GM19438 (cell line): Measurements from ENCODE around the gene AFMID.
"Not testable (repeated sequence)": the region's sequence is repeated elsewhere in the genome, so short reads cannot be mapped to it uniquely, and the experiment has no call there.

ENCODE experiments used
- ATAC-seq: cut with Tn5 transposase; IDR thresholded peaks from one replicate; pipeline ENCODE4 v1.9.1; 2021; ENCODE audit warnings: low read depth; ENCODE audit not compliant: unreplicated experiment

The AFMID gene

DNA sequence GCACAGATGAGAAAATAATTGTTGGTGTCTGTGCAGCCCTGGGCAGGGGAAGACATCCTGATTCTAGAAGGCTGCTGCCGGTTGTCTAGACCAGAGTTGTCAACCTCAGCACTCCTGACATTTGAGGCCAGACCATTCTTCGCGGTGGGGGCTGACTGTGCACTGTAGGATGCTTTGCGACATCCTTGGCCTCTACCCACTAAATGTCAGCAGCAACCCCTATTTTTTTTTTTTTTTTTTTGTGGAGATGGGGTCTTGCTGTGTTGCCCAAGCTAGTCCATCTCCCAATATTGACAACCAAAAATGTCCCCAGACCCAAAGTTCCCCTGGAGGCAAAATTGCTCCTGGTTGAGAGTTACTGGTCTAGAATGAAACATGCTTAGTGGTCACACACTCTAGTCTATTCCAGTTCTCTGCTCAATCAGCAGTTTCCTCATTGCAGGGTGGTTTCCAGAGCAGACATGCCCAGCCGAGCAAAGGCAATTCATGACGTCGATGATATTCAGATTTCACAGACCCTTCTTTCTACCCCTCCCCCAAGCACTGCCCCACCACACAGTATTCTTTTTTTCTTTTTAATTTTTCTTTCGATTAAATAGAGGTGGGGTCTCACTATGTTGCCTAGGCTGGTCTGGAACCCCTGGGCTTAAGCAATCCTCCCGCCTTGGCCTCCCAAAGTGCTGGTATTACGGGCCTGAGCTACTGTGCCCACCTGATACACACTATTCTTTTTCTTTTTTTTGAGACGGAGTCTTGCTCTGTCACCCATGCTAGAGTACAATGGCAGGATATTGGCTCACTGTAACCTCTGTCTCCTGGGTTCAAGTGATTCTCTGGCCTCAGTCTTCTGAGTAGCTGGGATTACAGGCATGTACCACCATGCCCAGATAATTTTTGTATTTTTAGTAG, 32.0 kb upstream of the AFMID start:
- peak; percentile 45 for ATAC-seq

DNA sequence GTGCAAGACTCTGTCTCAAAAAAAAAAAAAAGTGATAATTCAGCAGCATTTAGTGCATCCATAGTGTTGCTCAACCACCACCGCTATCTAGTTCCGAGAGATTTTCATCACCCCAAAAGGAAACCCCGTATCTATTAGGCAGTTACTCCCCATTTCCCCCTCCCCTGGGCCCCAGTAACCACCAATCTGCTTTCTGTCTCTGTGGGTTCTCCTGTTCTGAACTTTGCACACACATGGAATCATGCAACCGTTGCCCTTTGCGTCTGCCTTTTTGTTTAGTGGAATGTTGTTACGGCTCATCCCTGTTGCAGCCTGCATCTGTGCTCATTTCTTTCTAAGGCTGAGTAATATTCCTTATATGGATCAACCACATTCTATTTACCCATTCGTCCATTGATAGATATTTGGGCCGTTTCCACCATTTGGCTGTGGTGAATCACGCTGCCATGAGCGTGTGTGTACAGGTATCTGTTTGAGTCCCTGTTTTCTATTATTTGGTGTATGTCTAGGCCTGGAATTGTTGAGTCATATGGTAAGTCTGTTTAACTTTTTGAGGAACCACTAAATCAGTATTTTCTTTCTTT, 27.5 kb upstream of the AFMID start:
- ATAC-seq: peak; percentile 25

DNA sequence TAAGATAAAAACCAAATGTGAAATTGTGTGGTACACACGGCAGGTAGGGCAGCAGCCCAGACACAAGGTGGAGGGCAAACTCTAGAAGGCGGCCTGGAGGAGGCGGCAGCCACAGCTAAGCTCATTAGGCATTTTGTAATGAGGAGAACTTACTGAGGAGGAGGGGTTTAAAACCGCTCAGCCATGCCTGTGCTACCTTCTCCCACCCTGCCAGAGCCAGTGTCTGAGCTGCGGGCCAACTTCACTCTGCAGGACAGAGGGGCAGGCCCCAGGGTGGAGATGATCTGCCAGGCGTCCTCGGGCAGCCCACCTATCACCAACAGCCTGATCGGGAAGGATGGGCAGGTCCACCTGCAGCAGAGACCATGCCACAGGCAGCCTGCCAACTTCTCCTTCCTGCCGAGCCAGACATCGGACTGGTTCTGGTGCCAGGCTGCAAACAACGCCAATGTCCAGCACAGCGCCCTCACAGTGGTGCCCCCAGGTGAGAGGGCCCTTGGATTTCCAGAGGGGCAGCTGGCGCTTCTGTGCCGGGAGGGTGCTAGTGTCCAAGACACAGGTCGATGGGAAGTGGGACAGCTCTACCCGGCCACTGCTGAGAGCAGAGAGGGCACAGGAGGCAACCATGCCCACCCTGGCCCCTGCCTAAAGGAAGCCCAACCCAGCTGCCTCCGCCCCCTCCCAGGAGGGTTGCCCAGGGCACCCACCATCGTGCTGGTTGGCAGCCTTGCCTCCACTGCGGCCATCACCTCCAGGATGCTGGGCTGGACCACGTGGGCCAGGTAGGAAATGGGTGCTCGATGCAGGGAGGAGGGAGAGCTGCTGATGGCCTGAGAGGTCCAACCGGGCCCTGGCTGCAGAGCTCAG, 23.0 kb upstream of the AFMID start:
- no peak for ATAC-seq

DNA sequence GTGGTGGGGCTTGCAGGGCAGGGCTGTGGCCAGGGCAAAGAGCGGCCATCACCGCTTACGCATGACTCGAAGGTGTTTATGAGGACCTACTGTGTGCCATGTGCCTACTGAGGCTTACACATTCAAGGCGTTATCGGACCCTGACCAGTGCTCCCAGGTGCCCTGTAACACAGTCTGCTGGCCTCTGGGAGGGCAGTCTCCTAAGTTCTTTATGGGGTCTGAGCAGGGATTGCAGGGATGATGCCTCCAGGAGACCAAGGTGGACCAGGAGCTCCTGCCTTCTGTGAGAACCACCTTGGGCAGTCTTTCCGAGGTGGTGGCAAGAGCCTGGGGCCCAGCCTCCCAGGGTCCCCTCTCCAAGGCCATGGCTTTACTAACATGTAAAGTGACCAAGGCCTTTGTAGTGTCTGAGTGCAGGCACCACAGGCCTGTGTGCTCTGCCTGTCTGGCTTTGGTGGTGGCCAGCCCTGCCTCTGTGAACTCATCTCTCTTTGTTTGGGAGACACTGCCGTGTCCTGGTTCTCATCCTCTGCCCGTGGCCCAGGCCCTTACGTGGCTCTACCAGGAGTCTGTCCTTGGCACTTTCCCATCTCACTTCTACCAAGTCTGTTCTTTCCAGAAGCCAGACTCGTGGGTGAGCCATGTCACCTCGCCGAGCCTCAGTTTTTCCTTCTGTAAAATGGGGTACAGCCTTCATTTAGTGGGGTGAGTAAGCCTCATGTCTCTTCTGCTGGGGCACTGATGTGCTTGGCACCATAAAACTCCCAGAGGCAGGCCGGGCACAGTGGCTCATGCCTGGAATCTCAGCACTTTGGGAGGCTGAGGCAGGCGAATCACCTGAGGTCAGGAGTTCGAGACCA, 22.2 kb upstream of the AFMID start:
- no peak for ATAC-seq

DNA sequence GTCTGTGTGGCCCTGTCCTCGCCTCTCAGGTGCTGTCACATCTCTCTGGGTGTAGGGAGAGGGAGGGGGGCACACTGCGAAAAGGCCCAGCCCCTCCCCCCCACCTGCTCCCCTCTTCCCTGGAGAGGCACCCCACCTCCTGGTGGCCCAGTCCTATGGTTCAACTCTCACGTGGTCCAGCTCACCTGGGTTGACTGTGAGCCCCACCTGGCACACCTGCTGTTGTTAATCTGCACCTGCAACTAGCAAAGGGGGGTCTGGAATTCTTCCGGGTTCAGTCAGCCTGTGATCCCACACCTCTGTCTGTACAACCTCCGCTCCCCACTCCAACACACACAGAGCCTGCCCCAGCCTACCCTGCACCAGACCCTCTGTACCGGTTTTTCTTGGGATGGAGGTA, 20.7 kb upstream of the AFMID start:
- ATAC-seq: no peak

DNA sequence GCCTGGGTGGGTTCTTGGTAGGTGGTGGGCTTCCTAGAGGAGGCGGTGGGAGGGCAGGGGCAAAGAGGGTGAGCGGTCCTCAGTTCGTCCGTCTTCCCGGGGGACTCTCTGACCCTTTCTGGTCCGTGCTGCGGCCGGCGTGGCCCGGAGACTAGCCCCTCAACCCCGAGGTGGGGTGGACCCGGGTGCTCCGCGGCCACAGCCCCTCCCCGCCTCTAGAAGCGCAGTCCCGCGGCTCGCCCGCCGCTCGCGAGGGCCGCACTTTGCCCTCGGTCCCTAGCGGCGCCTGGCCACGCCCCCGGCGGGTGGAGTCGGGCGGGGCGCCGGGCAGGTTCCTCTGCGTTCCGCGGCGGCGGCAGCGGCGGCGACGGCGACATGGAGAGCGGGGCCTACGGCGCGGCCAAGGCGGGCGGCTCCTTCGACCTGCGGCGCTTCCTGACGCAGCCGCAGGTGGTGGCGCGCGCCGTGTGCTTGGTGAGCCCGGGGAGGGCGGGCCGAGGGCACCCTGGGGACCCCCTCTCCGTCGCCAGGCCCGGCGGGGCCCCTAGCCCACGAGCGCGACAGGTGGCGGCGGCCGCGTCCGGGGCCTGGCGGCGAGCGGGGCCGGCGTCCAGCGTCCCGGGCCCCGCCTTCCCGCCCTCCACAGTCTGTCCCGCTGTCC, 18.8 kb upstream of the AFMID start, which contains the start of gene SYNGR2:
SYNGR2 (plus strand) TSS at position 340 of the 661 bp plus-strand sequence; CDS start at position 376, 36 bp downstream.
- ATAC-seq: peak; percentile 50

DNA sequence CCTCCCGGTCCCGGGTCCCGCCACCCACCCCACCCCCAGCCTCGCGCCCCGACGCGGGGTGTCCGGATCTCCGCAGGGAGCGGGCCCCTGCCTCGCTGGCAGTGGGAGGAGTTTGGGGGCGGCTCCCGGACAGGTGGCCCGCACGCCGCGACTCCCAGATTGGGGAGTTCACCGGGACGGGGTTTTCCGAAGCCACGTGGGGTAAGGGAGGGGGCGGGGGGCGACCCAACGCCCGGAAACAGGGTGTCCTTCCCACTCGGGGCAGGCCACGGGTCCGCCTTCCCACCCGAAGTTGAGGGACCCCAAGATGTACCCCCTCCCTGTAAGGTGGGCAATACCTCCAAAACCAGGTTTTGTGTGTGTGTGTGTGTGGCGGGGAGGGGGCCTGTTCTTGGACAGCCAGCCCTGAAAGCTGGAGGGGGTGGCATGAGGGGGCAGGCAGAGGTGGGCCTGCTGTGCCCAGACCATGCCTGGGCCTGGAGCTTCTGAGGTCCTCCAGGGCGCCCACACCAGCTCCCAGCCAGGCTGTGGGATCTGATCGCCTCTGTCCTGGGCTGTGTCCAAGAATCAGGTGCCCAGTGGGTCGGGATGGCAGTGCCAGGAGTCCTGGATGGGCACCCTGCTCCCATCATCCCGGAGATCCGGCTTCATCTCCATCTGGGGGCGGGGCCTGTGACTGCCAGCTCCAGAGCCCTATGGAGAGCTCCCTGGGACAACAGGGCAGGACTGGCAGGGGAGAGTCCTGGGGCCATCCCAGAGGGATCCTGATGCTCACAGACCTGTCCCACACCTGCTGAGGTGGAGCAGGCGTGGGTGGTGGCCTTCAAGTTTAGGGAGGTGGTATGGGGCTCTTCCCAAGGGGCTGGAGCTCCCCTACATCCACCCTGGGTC, 18.0 kb upstream of the AFMID start:
- no peak for ATAC-seq

DNA sequence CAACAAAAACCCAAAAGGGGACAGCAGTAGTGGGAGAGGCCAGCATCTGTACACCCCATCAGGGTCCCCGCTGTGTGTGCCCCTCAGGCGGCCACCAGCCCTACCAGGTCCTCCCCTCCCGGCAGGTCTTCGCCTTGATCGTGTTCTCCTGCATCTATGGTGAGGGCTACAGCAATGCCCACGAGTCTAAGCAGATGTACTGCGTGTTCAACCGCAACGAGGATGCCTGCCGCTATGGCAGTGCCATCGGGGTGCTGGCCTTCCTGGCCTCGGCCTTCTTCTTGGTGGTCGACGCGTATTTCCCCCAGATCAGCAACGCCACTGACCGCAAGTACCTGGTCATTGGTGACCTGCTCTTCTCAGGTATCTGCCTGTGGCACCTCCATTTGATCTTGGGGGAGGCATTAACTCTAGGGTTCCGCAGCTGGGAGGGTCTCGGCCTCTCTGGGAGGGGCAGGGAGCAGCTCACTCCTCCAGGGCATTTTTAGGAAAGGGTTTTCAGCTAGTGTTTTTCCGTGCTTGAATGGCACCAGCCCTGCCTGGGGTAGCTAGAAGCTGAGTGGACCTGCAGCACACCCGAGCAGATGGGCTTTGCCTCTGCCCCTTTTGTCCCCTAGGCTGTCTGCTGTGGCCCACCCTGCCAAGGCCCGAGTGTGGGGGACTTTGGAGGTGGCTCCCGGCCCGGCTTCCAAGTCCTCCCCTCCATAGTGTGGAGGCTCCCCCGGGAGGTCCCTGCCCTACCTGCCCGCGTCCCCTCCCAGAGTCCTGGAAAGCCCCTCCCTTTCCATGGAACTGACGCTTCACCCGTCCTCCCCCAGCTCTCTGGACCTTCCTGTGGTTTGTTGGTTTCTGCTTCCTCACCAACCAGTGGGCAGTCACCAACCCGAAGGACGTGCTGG, 16.2 kb upstream of the AFMID start:
- no peak for ATAC-seq

DNA sequence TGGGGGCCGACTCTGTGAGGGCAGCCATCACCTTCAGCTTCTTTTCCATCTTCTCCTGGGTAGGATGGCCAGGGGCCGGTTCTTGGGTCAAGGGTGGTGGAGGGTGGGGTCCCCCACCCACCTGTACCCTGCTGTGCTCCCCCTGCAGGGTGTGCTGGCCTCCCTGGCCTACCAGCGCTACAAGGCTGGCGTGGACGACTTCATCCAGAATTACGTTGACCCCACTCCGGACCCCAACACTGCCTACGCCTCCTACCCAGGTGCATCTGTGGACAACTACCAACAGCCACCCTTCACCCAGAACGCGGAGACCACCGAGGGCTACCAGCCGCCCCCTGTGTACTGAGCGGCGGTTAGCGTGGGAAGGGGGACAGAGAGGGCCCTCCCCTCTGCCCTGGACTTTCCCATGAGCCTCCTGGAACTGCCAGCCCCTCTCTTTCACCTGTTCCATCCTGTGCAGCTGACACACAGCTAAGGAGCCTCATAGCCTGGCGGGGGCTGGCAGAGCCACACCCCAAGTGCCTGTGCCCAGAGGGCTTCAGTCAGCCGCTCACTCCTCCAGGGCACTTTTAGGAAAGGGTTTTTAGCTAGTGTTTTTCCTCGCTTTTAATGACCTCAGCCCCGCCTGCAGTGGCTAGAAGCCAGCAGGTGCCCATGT, 15.4 kb upstream of the AFMID start:
- not testable (repeated sequence) for ATAC-seq

DNA sequence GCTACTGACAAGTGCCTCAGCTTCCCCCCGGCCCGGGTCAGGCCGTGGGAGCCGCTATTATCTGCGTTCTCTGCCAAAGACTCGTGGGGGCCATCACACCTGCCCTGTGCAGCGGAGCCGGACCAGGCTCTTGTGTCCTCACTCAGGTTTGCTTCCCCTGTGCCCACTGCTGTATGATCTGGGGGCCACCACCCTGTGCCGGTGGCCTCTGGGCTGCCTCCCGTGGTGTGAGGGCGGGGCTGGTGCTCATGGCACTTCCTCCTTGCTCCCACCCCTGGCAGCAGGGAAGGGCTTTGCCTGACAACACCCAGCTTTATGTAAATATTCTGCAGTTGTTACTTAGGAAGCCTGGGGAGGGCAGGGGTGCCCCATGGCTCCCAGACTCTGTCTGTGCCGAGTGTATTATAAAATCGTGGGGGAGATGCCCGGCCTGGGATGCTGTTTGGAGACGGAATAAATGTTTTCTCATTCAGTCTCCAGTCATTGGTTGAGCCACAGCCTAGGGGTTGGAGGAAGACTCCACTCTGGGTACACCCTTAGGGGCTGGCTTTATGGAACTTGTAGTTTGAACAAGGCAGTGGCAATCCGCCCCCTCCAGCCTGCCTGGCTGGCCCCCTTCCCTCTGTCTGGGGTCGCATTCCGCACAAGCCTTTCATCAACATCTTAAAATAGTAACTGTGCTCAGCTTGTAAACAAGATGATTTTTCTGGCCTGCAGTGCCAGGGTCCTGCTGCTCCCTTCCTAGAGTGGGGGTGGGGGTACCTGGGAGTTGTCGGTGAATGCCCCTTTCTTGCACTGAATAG, 14.7 kb upstream of the AFMID start:
- ATAC-seq: no peak

DNA sequence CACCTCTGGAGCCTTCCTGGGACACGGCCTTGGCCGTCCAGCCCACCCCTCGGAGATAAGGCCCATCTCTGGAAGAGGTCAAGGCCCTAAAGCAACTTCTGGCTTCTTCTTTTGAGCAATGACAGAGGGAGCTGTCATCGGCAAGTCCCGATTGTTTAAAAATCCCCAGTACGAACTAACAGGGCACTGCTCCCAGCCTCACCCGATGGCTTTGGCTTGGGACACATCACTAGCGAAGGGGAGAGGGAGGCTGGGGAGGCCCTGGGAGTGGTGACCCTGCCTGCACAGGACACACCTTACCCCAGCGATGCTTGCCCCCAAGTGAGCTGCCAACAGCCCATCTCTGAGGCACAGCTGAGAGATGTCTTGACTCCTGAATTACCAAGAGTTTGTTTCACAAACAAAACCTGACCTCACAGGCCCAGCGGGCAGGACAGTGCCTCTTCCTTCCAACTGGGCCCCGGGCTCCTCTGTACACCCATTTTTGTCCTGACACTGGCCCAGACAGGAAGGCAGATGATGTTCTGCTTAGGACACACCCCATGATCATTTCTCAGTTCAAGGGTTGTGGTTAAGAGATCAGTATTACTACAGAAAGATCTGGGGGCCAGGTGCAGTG, 14.0 kb upstream of the AFMID start:
- ATAC-seq: peak; percentile 37

DNA sequence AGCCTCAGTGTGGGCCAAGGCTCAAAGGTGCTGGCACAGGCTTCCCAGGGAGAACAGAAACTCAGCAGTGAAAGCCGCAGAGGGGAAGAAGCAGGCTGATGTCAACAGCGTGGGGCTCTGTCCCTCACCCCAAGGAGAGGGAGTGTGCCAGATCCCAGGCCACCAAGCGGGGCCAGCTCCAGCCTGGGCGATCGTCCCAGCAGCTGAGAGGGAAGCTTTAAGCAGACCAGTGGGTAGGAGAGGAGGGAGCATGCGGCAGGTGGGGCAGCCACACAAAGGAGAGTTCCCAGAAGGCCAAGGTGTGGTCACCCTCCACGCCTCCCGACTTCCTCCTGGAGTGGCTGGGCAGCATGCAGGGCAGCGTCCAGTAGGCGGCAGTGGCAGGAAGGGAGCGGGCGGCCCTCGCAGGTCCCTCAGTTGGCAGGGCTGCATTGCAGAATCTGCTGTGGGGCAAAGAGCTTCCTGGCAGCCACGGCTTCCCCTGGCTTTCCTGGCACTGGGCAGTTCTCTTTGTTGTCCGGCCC, 12.8 kb upstream of the AFMID start:
- no peak for ATAC-seq

DNA sequence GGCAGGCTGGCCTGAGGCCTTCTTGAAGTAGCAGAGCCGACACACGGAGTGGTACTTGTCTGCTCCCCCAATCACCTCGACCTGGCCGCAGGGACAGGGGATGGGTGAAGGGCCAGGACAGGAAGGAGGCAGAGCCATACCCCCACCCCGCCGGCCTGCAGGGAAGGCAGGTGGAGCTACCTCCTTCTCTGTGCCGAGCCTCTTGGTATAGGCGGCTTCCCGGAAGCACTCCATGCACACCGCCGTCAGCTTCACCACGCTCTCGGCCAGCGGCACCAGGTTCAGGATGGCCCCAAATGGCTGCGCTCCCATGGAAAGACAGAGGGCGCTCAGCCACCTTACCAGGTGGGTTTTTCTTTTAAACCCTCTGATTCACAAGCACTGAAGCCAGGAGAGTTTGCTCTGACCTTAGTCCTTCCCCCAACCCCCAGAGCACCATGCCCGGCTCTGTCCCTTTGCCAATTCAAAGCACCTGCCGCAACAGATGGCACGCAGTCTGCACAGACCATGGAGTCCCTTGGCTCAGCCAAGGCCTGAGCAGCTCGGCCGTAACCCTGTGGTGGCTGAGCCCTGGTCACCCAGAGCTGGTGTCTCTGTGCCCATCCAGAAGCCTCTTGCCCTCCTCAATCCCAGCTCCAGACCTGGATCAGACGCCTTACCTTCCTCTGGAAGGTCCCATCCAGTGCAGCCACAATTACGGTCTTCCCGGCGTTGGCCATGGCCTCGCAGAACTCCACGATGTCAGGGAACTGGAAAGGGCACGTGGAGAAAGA, 12.1 kb upstream of the AFMID start:
- no peak for ATAC-seq

DNA sequence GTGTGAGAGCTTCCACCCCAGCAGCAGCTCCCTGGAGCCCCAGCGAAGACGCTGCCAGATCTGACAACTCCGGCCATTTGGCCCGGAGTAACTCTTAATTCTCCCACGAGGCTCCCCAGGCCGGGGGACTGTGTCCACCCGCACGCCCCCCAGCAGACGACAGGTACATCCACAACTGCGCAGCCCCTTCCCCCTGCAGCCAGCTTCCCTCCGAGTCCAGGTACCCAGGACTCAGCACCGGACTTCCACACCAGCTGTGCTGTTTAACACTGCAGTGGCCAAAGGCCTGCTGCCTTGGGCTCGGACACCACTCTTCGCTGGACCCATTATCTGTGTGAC, 11.6 kb upstream of the AFMID start:
- no peak for ATAC-seq

DNA sequence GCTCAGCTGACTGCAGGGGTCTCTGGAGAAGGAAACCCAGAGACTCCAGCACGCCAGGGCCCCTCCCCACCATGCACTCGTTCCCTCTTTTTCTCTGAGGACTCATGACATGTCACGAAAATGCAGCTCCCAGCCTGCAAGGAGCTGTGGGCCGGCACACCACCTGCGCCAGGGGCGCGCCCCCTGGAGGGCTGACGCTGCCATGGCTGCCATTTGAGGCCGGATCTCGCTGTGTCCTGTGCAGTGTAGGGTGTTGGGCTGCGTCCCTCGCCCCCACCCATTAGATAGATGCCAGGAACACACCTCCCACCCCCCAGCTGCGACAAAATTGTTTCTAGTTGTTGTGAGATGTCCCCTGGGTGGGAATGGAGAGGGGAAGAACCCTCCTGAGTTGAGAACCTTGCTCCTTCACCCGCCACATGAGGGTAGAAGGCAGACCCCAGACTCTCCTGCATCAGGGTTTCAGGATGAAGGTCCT, 10.6 kb upstream of the AFMID start:
- ATAC-seq: no peak
